GM10266 (cell line): ENCODE data around the gene WDR64.

Experiments used
- DNase-seq: peaks from one replicate; pipeline ENCODE4 v3.0.0; 2012; ENCODE audit errors: extremely low spot score
- TF ChIP-seq, protein P1 (sequence below): IDR thresholded peaks from 2 replicates; pipeline ENCODE4 v1.5.1; 2012; ENCODE audit warnings: mild to moderate bottlenecking, low read depth; ENCODE audit not compliant: control insufficient read depth, insufficient read depth; ENCODE audit errors: missing control alignments

WDR64 gene

DNA sequence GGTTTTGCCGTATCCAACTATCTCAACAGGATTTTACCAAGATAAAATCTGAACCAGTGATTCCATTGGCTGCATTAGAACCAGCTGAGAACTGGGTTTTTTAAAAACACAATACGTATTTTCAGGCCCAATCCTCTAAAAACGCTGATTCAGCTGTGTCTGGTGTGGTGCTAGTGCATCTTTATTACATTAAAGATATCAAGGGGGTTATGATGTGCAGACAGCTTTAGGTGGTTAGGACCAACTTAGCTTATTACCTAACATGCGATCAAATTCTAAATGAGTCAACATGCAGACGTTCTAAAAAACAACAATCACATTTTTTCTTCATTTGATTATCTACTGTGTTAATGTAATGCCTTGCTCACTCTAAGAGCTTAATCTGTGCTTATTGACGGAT is 163.9 kb downstream of the WDR64 start:
- TF ChIP-seq, protein P1, sequence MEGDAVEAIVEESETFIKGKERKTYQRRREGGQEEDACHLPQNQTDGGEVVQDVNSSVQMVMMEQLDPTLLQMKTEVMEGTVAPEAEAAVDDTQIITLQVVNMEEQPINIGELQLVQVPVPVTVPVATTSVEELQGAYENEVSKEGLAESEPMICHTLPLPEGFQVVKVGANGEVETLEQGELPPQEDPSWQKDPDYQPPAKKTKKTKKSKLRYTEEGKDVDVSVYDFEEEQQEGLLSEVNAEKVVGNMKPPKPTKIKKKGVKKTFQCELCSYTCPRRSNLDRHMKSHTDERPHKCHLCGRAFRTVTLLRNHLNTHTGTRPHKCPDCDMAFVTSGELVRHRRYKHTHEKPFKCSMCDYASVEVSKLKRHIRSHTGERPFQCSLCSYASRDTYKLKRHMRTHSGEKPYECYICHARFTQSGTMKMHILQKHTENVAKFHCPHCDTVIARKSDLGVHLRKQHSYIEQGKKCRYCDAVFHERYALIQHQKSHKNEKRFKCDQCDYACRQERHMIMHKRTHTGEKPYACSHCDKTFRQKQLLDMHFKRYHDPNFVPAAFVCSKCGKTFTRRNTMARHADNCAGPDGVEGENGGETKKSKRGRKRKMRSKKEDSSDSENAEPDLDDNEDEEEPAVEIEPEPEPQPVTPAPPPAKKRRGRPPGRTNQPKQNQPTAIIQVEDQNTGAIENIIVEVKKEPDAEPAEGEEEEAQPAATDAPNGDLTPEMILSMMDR = no peak

DNA sequence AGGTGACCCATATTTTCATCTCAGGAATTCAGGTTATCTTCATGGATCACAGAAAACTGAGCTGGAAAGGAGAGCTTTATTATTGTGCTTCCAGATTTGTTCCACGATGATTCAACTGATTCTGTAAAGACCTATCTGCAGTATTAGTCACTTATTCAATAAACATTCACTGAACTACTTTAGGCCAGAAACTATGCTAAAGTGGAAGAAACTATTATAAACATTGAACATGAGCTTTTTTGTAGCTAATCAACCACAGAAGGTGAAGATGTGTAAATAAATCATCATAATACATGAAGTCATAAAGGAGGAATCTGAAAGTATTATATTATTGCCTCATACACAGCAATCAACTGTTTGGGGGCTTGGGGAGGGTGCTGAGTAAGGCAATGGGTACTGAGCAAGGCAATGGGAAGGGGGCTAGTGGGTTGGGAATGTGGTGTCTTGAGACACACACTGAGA is 165.3 kb downstream of the WDR64 start:
- TF ChIP-seq, protein P1 = no peak

More for the DNA sequence above, 163.9 kb downstream of the WDR64 start:
- DNase-seq = no peak

DNA sequence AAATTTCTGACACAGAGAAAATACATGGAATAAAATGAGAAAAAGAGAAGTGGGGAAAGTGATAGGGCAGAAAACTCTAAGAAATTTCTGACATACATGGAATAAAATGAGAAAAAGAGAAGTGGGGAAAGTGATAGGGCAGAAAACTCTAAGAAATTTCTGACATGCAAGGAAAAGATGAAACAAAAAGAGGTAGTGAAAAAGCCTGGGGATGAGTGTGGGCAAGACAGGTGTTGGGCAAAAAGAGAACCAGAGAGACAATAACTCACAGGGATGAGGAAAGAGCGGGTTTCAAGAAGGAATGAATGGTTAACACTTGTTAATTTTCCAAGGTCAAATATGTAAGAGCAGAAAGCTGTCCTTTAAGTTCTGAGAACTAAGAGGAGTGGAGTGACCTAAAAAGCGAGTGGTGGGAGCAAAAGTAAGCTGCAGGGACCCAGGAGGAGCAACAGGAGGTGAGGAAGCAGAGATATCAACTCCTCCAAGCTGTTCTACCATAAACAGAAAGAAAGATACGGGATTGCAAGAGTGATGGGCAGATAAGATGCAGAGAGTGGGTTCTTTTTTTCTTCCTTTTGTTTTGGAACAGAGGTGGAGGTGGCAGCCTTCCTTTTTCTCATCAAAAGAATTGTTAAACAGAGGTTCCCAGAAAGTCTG is 166.0 kb downstream of the WDR64 start:
- TF ChIP-seq, protein P1 = no peak
- DNase-seq = no peak

More for the DNA sequence above, 165.3 kb downstream of the WDR64 start:
- no peak for DNase-seq

DNA sequence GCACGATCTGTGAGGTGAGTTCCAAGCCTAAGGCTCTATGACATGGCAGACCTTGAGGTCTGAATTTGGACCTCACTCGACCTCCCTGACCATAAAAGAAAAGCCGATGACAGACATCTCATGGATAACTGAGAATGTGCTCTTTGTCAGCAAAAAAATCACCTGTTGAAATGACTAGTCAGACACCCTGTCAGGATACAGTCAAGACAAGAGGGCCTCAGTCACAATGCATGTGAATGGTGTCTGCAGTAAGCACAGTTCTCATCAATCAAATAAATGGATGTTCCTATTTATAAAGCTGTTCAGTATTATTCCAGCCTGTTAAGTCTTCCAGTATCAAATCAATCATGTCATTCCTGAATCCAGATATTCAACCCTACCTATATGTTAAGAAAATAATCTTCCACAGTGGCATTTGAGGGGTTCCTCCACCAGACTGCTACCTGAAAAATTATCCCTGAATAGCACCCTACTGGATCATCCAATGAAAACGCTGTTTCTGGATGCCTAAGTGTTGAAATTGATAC is 167.3 kb downstream of the WDR64 start:
- DNase-seq = no peak
- TF ChIP-seq, protein P1 = no peak

DNA sequence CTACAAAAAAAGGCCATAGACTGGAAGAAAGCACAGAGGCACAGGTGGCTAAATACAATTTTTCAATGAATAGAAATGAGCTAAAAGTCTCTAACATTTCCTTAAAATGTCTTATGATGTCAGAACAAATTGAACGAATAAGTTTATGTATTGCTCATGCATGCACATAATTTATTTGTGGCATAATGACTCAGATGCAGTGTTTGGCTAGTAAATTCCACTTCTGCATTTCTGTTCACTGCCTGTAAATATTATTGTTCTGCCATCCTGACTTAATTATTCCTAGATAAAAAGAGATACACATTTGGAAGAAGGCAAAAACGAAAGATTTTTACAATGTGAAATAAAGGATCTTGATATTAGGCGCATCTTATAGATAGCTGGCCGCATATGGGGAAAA is 169.3 kb downstream of the WDR64 start:
- DNase-seq = no peak
- TF ChIP-seq, protein P1 = no peak

DNA sequence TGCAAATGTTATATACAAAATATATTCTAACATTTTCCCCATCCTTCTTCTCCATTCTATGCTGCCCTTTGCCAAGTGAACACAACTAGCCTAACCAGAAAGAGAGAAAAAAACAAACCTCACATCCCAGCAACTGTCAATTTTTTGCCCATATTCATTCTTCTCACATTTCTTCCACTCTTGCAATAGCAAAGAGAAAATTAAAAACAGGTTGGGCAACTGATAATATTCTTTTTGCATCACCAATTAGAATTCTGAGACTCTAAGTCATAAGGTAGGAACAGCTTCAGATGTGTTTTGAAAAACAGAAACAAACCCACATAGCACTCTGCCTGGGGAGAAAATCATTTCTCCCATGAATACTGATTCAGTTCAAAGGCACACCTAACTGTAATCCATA is 170.8 kb downstream of the WDR64 start:
- DNase-seq = no peak
- TF ChIP-seq, protein P1 = no peak

DNA sequence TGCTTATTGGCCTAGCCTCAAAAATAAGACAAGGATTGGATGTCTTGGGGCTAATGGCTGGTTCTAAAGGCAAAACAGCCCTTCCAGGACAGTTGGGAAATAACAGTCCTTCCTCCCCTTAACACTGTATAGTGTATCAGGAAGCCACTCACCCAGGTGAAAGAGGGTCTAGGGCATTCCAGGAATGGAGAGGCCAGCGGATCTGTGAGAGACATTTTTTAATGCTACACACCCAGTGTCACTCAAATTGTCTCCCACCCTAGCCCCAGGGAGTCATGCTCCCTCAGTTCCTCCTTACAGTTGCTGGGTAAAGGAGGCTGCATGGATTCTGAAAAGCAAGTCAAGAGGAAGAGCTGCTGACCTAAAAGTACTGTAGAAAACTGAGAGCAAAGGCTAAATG is 171.8 kb downstream of the WDR64 start:
- TF ChIP-seq, protein P1 = no peak
- no peak for DNase-seq
